ENCODE data around the gene CLDN20.

CLDN20 gene

DNA sequence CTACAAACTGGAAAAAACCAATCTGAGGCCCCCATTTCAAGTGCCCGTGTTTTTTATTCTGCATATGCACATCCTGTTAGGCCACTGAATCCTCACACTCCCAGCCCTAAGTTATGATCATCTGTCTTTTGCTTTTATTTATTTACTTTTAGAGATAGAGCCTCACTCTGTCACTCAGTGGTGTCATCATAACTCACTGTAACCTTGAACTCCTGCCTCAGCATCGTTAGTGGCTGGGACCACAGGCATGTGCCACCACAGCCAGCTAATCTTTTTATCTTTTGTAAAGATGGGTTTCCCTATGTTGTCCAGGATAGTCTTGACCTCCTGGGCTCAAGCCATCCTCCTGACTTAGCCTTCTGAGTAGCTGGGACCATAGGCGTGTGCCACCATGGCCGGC, 29.6 kb upstream of the CLDN20 start:
- H3K4me1 Mint-ChIP-seq (ENCODE audit: low read depth) = no peaks in the 10 kb centered on the region
- H3K4me3 Mint-ChIP-seq = no peak overlapping the region
- H3K27ac Mint-ChIP-seq = no peak overlapping the region
- H3K36me3 Mint-ChIP-seq (ENCODE audit: low read depth) = no peaks in the 10 kb centered on the region
- peaks cover 15% of the 10 kb centered on the region for H3K9me3 Mint-ChIP-seq
- intact Hi-C loops (cut with micrococcal nuclease) = no loop called here
- H3K27me3 Mint-ChIP-seq = no peaks in the 10 kb centered on the region

DNA sequence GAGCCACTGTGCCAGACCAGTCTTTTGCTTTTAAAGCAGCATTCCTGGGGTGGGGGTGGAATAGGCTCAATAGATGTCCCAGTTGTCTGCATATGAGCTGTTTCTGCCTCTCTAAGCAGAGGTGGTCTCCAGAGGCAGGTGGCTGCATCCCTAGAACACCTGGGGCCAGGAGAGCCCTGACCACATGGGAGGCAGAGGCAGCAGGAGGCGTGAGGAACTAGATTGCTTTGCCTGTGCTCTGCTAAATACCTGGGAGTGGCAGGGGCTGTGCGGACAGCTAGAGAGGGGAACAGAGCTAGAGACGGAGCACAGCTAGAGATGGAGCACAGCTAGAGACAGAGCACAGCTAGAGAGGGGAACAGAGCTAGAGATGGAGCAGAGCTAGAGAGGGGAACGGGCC, 29.1 kb upstream of the CLDN20 start:
- Mint-ChIP-seq H3K36me3 (ENCODE audit: low read depth) (no peaks in the 10 kb centered on the region), H3K4me3 (no peak overlapping the region), H3K4me1 (ENCODE audit: low read depth) (no peaks in the 10 kb centered on the region), H3K9me3 (peaks cover 11% of the 10 kb centered on the region), H3K27me3 (no peaks in the 10 kb centered on the region), H3K27ac (no peak overlapping the region)
- intact Hi-C loops (cut with micrococcal nuclease) = no loop called here

DNA sequence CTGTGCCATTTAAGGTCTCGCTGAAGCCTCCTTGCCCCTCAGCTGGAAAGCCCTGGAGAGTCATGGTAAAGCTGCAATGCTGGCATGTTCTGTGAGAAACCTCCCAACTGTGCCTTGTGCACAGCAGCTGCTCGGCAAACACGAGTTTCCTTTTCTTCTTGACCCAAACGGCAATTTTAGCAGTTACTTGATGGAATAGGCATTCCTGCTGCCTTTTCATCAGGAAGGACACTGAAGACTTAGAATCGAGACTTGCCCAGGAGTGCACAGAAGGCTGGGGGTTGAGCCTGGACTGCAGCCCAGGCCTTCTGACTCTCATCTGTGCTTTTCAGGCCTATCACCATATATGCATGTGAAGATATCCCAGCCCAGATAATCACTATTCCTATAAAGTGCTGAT, 28.7 kb upstream of the CLDN20 start:
- H3K4me1 Mint-ChIP-seq (ENCODE audit: low read depth) = no peaks in the 10 kb centered on the region
- no peaks in the 10 kb centered on the region for H3K36me3 Mint-ChIP-seq (ENCODE audit: low read depth)
- intact Hi-C loops (cut with micrococcal nuclease) = no loop called here
- no peak overlapping the region for H3K27ac Mint-ChIP-seq
- no peak overlapping the region for H3K4me3 Mint-ChIP-seq
- H3K27me3 Mint-ChIP-seq = no peaks in the 10 kb centered on the region
- peaks cover 7% of the 10 kb centered on the region for H3K9me3 Mint-ChIP-seq

DNA sequence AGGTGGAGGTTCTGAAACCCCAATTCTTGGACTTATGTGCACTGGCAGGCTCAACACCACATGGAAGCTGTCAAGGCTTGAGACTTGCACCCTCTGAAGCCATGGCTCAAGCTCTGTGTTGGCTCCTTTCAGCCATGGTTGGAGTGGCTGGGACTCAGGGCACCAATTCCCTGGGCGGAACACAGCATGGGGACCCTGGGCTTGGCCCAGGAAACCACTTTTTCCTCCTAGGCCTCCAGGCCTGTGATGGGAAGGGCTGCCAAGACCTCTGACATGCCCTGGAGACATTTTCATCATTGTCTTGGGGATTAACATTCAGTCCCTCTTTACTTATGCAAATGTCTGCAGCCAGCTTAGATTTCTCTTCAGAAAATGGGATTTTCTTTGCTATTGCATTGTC, 26.2 kb upstream of the CLDN20 start:
- H3K36me3 Mint-ChIP-seq (ENCODE audit: low read depth) = no peaks in the 10 kb centered on the region
- no peaks in the 10 kb centered on the region for H3K27me3 Mint-ChIP-seq
- intact Hi-C loops (cut with micrococcal nuclease) = no loop called here
- no peak overlapping the region for H3K27ac Mint-ChIP-seq
- no peak overlapping the region for H3K4me3 Mint-ChIP-seq
- no peaks in the 10 kb centered on the region for H3K4me1 Mint-ChIP-seq (ENCODE audit: low read depth)
- H3K9me3 Mint-ChIP-seq = peaks cover 7% of the 10 kb centered on the region

DNA sequence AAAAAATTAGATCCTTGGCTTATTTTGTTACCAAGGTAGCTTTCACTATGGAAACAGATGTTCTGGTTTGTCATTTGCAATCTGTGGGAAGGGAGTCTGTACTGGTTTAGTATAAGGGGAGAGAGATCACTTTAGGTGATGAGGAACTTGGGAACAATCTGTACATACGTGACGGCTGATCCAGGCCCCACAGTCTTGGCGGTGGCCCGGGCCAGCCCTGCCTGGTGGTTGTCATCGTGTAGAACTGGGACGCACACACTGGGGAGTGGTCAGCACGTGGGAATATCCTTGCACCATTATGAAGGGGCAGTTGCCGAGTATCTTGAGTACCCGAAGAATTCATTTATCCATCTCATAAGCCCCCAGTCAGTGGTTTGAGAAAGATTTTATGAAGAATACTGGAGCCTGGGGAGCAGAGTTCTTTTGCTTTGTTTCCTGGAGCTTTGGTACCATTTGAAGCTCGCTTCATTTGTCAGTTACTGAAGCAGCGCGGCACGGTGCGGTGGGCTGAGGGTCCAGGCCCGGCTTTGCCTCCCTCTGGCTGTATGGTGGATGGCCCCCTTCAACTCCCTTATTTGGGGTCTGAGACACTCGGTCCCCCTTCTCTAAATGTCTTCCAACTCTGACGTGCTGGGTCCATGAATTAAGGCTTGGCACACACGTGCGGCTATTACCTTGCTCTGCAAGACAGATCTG, 22.8 kb upstream of the CLDN20 start:
- Mint-ChIP-seq H3K9me3 (peaks cover 7% of the 10 kb centered on the region), H3K27ac (no peak overlapping the region), H3K27me3 (no peaks in the 10 kb centered on the region), H3K4me3 (no peak overlapping the region), H3K4me1 (ENCODE audit: low read depth) (no peaks in the 10 kb centered on the region), H3K36me3 (ENCODE audit: low read depth) (no peaks in the 10 kb centered on the region)
- intact Hi-C loops (cut with micrococcal nuclease) = no loop called here

DNA sequence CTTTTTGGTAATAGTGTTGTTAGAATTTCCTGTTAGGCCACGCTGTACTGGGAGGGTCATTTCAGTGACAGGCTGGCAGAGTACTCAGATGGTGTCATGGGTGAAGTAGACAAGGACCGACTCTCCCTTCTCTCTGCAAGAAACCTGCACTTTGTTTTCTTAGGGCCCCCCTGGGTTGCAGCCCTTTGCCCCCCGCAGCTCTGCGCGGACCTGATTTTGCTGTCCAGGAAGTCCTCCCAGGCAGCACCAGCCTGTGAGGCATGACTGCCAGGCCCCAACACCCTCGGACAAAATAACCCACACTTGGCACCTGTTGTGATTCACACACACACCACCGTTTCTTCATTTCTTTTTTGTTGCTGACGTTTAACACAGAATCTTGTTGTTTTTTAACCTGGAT, 21.8 kb upstream of the CLDN20 start:
- Mint-ChIP-seq H3K9me3 (peaks cover 7% of the 10 kb centered on the region), H3K27me3 (no peaks in the 10 kb centered on the region), H3K36me3 (ENCODE audit: low read depth) (no peaks in the 10 kb centered on the region), H3K4me1 (ENCODE audit: low read depth) (no peaks in the 10 kb centered on the region), H3K4me3 (no peak overlapping the region), H3K27ac (no peak overlapping the region)
- intact Hi-C loops (cut with micrococcal nuclease) = no loop called here

DNA sequence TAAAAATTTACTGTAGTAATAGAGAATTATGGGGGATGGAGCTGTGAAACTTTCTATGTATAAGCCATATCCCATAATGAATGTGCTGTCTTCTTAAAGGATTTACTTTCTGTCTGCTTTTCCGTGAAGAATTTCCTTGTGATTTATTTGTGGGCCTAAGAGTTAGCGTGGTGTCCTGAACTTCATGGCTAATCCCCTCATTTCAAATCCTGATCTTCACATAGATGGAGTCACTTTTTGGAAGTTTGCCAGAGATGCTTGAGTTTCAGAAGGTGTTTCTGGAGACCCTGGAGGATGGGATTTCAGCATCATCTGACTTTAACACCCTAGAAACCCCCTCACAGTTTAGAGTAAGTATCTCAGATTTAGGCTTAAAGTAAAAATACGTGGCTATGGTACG, 19.4 kb upstream of the CLDN20 start:
- intact Hi-C loops (cut with micrococcal nuclease) = no loop called here
- H3K4me3 Mint-ChIP-seq = no peak overlapping the region
- no peak overlapping the region for H3K27ac Mint-ChIP-seq
- peaks cover 6% of the 10 kb centered on the region for H3K36me3 Mint-ChIP-seq (ENCODE audit: low read depth)
- no peaks in the 10 kb centered on the region for H3K9me3 Mint-ChIP-seq
- no peaks in the 10 kb centered on the region for H3K27me3 Mint-ChIP-seq
- H3K4me1 Mint-ChIP-seq (ENCODE audit: low read depth) = no peaks in the 10 kb centered on the region

DNA sequence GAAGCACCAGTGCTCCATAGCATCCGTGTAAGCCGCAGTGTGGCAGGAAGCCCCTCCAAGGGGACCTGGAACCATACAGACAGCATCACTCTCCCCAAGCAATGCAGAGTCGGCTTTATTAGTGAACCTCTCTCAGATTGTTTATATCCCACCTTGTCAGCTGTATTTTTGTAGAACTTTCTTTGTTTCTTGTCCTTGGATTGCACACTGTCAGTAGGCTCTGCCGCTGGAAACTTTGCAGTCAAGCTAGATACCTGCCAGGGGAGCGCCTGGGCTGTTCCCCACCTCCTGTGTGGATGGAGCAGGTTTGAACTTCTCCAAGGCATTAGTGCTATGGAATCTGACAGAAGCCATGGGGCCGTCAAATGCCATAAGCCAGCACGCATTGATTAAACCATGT, 18.6 kb upstream of the CLDN20 start:
- peaks cover 6% of the 10 kb centered on the region for H3K36me3 Mint-ChIP-seq (ENCODE audit: low read depth)
- H3K4me1 Mint-ChIP-seq (ENCODE audit: low read depth) = no peaks in the 10 kb centered on the region
- H3K4me3 Mint-ChIP-seq = no peak overlapping the region
- H3K27me3 Mint-ChIP-seq = no peaks in the 10 kb centered on the region
- no peaks in the 10 kb centered on the region for H3K9me3 Mint-ChIP-seq
- intact Hi-C loops (cut with micrococcal nuclease) = no loop called here
- no peak overlapping the region for H3K27ac Mint-ChIP-seq

DNA sequence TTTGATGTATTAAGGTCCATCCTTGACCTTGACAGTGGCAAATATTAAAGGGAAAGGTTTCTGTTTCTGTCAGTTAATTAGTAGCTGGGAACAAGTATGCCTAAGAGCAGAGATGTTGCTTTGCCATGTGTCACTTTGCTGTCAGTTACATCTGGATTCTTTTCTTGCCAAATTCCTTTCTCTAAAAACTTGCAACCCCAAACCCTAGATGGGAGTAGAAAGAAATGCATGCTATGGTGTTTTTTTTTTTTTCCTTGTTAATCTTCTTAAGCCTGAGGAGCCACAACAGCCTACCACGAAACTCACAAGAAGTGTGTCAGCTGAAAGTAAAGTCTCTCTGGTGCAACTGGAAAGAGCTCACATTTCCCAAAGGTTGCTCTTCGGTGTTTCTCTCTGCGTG, 18.0 kb upstream of the CLDN20 start:
- Mint-ChIP-seq H3K27me3 (no peaks in the 10 kb centered on the region), H3K4me3 (no peak overlapping the region), H3K4me1 (ENCODE audit: low read depth) (no peaks in the 10 kb centered on the region), H3K27ac (no peak overlapping the region), H3K36me3 (ENCODE audit: low read depth) (peaks cover 6% of the 10 kb centered on the region), H3K9me3 (no peaks in the 10 kb centered on the region)
- intact Hi-C loops (cut with micrococcal nuclease) = no loop called here

DNA sequence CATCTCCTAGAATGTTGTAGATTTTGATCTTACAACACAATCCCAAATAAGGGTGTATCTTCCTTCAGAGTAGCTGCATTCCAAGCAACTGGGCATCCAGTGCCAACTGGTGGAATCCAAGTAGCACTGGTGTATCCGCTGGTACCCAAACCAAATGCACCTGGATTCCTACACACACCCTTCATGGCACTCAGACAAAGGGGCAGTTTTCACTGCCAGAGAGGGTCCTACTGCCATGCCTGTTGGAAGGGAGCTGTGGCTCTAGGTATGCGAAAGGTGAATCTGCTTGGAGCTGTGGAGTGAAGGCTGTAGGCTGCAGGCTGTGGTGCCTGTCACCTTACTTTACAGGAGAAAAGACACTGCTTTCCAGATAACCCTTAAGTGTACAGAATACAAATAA, 17.0 kb upstream of the CLDN20 start:
- Mint-ChIP-seq H3K27ac (no peak overlapping the region), H3K36me3 (ENCODE audit: low read depth) (peaks cover 6% of the 10 kb centered on the region), H3K4me1 (ENCODE audit: low read depth) (no peaks in the 10 kb centered on the region), H3K27me3 (no peaks in the 10 kb centered on the region), H3K4me3 (no peak overlapping the region), H3K9me3 (no peaks in the 10 kb centered on the region)
- intact Hi-C loops (cut with micrococcal nuclease) = no loop called here

DNA sequence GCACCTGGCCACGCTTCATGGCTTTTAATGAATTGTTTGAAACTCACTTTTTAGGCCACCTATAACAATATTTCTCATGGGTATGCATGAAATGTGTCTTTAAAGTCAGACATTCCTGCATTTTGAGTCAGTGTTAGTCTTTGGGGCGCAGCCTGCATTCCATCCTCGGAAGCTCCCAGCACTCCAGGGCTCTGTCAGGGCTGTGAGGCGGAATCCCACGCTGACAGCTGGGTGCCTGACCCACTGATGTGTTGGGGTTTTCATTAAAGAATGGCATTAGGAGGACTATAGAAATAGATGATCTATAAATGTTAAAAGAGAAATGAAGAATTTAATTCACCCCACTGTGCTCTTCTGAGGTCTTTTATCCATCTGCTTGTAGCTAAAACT, 16.2 kb upstream of the CLDN20 start:
- Mint-ChIP-seq H3K27me3 (no peaks in the 10 kb centered on the region), H3K4me3 (no peak overlapping the region), H3K27ac (no peak overlapping the region), H3K4me1 (ENCODE audit: low read depth) (no peaks in the 10 kb centered on the region), H3K9me3 (no peaks in the 10 kb centered on the region), H3K36me3 (ENCODE audit: low read depth) (peaks cover 7% of the 10 kb centered on the region)
- intact Hi-C loops (cut with micrococcal nuclease) = loop anchor here (1.0 kb wide), 1 partner anchor 70 kb away; no protein-coding TSS in a partner anchor

DNA sequence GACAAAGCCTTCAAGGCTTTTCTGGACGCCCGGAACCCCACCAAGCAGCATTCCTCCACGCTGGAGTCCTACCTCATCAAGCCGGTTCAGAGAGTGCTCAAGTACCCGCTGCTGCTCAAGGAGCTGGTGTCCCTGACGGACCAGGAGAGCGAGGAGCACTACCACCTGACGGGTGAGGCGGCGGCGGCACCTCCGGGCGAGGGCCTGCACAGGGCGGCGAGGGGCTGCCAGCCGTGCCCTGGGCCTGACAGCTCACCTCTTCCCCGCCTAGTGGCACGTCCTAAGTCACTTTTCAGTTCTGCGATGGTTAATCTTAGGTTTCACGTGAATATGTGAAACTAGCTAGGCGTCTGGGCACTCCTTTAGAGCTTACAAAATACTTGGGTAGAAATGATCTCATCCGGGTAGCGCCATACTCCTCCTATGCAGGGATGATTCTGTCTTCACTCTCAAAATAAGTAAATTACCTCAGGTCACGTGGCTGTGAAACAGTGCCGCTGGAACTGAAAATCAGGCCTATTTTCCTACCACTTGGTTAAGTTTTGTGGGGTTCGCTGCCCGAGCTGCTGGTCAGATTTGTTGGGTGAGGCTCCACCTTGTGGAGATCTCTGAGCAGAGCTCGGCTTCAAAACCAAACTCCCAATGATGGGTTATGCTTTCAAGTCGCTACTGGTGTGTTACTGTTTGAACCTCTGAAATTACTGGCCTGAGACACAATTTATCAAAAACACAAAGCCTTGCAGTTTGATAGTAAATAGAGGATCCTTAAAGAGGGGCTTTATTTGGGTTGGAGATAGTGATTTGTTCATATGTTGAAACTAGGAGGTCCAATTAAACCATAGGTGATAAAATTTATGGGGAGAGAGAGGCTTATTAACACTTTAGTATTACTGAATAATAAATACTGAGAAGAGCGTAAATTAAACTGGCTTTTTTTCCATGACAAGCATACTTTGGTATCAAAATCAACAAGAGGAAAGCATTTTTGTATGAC, 15.5 kb upstream of the CLDN20 start:
- Mint-ChIP-seq H3K27ac (no peak overlapping the region), H3K27me3 (no peaks in the 10 kb centered on the region), H3K4me3 (no peak overlapping the region), H3K36me3 (ENCODE audit: low read depth) (peaks cover 14% of the 10 kb centered on the region), H3K9me3 (no peaks in the 10 kb centered on the region), H3K4me1 (ENCODE audit: low read depth) (no peaks in the 10 kb centered on the region)
- intact Hi-C loops (cut with micrococcal nuclease) = loop anchor here (1.0 kb wide), 1 partner anchor 71 kb away; no protein-coding TSS in a partner anchor

DNA sequence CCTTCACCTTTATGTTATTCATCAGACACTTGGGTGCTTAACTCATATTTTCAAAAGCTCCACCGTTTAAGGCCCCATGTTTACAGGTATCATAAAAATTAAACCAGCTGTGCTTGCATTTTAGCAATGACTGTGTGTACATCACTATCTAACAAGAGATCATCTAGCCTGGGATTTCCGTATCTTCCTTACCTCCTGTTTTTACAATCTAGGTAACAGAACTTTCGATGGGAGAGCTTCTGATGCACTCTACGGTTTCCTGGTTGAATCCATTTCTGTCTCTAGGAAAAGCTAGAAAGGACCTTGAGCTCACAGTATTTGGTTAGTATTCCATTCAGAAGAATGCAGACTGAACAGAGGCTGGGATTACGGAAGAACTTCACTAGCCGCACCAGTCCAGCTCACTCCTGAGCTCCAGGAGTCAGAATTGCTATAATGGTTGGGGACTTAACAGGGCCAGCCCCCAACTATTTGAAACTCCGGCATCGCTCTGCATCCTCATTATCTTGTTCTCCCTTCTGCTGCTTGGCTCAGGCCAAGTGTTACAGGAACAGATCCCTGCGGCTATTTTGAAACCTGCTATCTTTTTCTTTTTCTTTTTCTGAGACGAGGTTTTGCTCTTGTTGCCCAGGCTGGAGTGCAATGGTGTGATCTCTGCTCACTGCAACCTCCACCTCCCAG, 13.0 kb upstream of the CLDN20 start:
- Mint-ChIP-seq H3K27me3 (no peaks in the 10 kb centered on the region), H3K36me3 (ENCODE audit: low read depth) (peaks cover 39% of the 10 kb centered on the region), H3K27ac (no peak overlapping the region), H3K4me3 (no peak overlapping the region), H3K9me3 (no peaks in the 10 kb centered on the region), H3K4me1 (ENCODE audit: low read depth) (no peaks in the 10 kb centered on the region)
- intact Hi-C loops (cut with micrococcal nuclease) = loop anchor here (5.0 kb wide), 1 partner anchor 324 kb away; no protein-coding TSS in a partner anchor

DNA sequence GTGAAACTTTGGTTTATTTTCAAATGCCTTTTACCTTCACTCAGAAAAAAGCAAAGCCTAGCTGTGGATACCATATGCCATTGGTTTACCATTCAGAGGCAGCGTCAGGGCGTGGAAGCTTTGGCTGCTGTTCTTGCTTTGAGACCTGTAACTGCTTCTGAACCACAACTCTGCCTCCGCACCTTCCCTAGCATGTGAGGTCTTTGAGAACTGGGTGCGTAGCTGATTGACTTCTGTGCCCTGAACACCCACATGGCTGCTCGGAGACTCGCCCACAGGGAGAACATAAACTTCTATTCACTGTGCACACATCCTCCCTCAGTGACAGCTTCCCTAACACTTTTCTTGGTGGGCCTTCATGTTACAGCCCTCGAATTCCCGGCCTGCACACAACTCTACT, 11.2 kb upstream of the CLDN20 start:
- no peak overlapping the region for H3K27ac Mint-ChIP-seq
- no peak overlapping the region for H3K4me3 Mint-ChIP-seq
- no peaks in the 10 kb centered on the region for H3K9me3 Mint-ChIP-seq
- H3K27me3 Mint-ChIP-seq = no peaks in the 10 kb centered on the region
- H3K36me3 Mint-ChIP-seq (ENCODE audit: low read depth) = peaks cover 53% of the 10 kb centered on the region
- H3K4me1 Mint-ChIP-seq (ENCODE audit: low read depth) = no peaks in the 10 kb centered on the region
- intact Hi-C loops (cut with micrococcal nuclease) = loop anchor here (5.0 kb wide), 1 partner anchor 325 kb away; no protein-coding TSS in a partner anchor
